HepG2 (cell line): ENCODE results near the gene ACADVL. TPM values are rescaled to one million over a fixed set of nuclear protein-coding genes. Genes with fewer than 3 reads are reported as not detected.
A peak's percentile ranks its signal among the peaks of the same experiment; 100 is the strongest.

Experiments used
- ATAD3A ChIP-seq: sonication (generic); formaldehyde crosslinking; IDR thresholded peaks from 2 replicates; pipeline ENCODE4 v1.4.0; 2020; ENCODE audit warnings: missing genetic modification reagents
- DDIT3 ChIP-seq: sonication (generic); formaldehyde crosslinking; IDR thresholded peaks from 2 replicates; pipeline ENCODE4 v1.4.0; 2020; ENCODE audit warnings: mild to moderate bottlenecking, missing genetic modification reagents
- EP300 ChIP-seq, 3 experiments: sonication (generic) in 1 of 3; formaldehyde crosslinking in 1 of 3; IDR thresholded peaks; 2 replicates each; pipeline versions ENCODE4 v1.5.1 to v1.6.1; 2011 to 2020; ENCODE audit warnings: low read depth in 2 of 3, low read length in 2 of 3, borderline replicate concordance in 1 of 3, improper control_type of control experiment in 1 of 3, mild to moderate bottlenecking in 1 of 3, missing genetic modification reagents in 1 of 3, moderate library complexity in 1 of 3
- FOXJ3 ChIP-seq: sonication (generic); formaldehyde crosslinking; IDR thresholded peaks from 2 replicates; pipeline ENCODE4 v1.4.0; 2020; ENCODE audit warnings: missing genetic modification reagents, mild to moderate bottlenecking, borderline replicate concordance
- MTA1 ChIP-seq: sonication (generic); formaldehyde crosslinking; IDR thresholded peaks from 2 replicates; pipeline ENCODE4 v1.4.0; 2020; ENCODE audit warnings: missing genetic modification reagents, mild to moderate bottlenecking, borderline replicate concordance
- MTF2 ChIP-seq: sonication (generic); formaldehyde crosslinking; IDR thresholded peaks from 2 replicates; pipeline ENCODE4 v1.5.0; 2020; ENCODE audit warnings: missing genetic modification reagents, borderline replicate concordance
- MXD4 ChIP-seq: IDR thresholded peaks from 2 replicates; pipeline ENCODE4 v1.6.1; 2016; ENCODE audit warnings: mild to moderate bottlenecking, missing biosample characterization, missing genetic modification reagents
- NFRKB ChIP-seq: fragments of 450-650 bp; IDR thresholded peaks from 2 replicates; pipeline ENCODE4 v1.6.1; 2017
- PBX3 ChIP-seq: sonication (generic); formaldehyde crosslinking; IDR thresholded peaks from 2 replicates; pipeline ENCODE4 v1.8.1; 2023; ENCODE audit warnings: missing genetic modification reagents, inconsistent platforms, borderline replicate concordance
- RAD51 ChIP-seq: fragments of 450-650 bp; IDR thresholded peaks from 2 replicates; pipeline ENCODE4 v1.6.1; 2016; ENCODE audit warnings: borderline replicate concordance
- RBM39 ChIP-seq: fragments of 200-400 bp; formaldehyde crosslinking; IDR thresholded peaks from one replicate; pipeline ENCODE4 v1.6.1; 2018; ENCODE audit warnings: antibody characterized with exemption, mild to moderate bottlenecking, low read depth, low read length; ENCODE audit not compliant: poor library complexity, severe bottlenecking
- SNAPC2 ChIP-seq: sonication (generic); formaldehyde crosslinking; IDR thresholded peaks from 2 replicates; pipeline ENCODE4 v1.8.1; 2022; ENCODE audit warnings: mild to moderate bottlenecking, missing genetic modification reagents
- U2AF2 ChIP-seq: fragments of 200-400 bp; formaldehyde crosslinking; IDR thresholded peaks from 2 replicates; pipeline ENCODE4 v1.6.1; 2017; ENCODE audit warnings: low read depth, mild to moderate bottlenecking, low read length
- ZBTB1 ChIP-seq: sonication (generic); formaldehyde crosslinking; IDR thresholded peaks from 2 replicates; pipeline ENCODE4 v1.4.0; 2020; ENCODE audit warnings: missing genetic modification reagents, borderline replicate concordance
- ZBTB4 ChIP-seq: sonication (generic); formaldehyde crosslinking; IDR thresholded peaks from 2 replicates; pipeline ENCODE4 v1.4.0; 2020; ENCODE audit warnings: missing genetic modification reagents, mild to moderate bottlenecking, borderline replicate concordance
- ZKSCAN8 ChIP-seq: IDR thresholded peaks from 2 replicates; pipeline ENCODE4 v1.6.1; 2016; ENCODE audit warnings: borderline replicate concordance, missing genetic modification reagents, missing compliant biosample characterization
- ZNF138 ChIP-seq: sonication (generic); formaldehyde crosslinking; IDR thresholded peaks from 2 replicates; pipeline ENCODE4 v1.5.0; 2020; ENCODE audit warnings: mild to moderate bottlenecking, low read depth, missing genetic modification reagents
- ZNF224 ChIP-seq: sonication (generic); formaldehyde crosslinking; IDR thresholded peaks from 2 replicates; pipeline ENCODE4 v1.5.0; 2020; ENCODE audit warnings: mild to moderate bottlenecking, missing genetic modification reagents
- ZNF225 ChIP-seq: sonication (generic); formaldehyde crosslinking; IDR thresholded peaks from 2 replicates; pipeline ENCODE4 v1.4.0; 2020; ENCODE audit warnings: mild to moderate bottlenecking, missing genetic modification reagents
- ZNF274 ChIP-seq: sonication (generic); formaldehyde crosslinking; IDR thresholded peaks from 2 replicates; pipeline ENCODE4 v1.5.1; 2020; ENCODE audit warnings: mild to moderate bottlenecking, missing genetic modification reagents
- ZNF276 ChIP-seq: sonication (generic); formaldehyde crosslinking; IDR thresholded peaks from 2 replicates; pipeline ENCODE4 v1.4.0; 2020; ENCODE audit warnings: mild to moderate bottlenecking, low read depth, missing genetic modification reagents
- ZNF446 ChIP-seq: sonication (generic); formaldehyde crosslinking; IDR thresholded peaks from 2 replicates; pipeline ENCODE4 v1.5.0; 2020; ENCODE audit warnings: mild to moderate bottlenecking, missing genetic modification reagents
- ZNF607 ChIP-seq: sonication (generic); formaldehyde crosslinking; IDR thresholded peaks from 2 replicates; pipeline ENCODE4 v1.5.1; 2020; ENCODE audit warnings: missing genetic modification reagents, mild to moderate bottlenecking, borderline replicate concordance
- polyA plus RNA-seq, 8 experiments: library from polyadenylated mRNA; depleted of rRNA in 3 of 8; stranded (reverse) in 7 of 8; unstranded in 1 of 8; fragments of >200 nt; fragmentation: Illumina TruSeq in 4 of 8; extraction: Trizol in 4 of 8; gene quantifications; 2 replicates each; pipeline versions ENCODE4 v1.2.1 to v1.2.3, GENCODE V29; 2011 to 2016; ENCODE audit warnings: low read depth in 4 of 8, missing spikeins in 1 of 8, mixed read lengths in 1 of 8; ENCODE audit not compliant: insufficient read depth in 1 of 8
- total RNA-seq, 5 experiments: library from RNA; depleted of rRNA; stranded (reverse); fragments of >200 nt; fragmentation: Illumina TruSeq; extraction: Trizol; gene quantifications; 2 replicates each; pipeline ENCODE4 v1.2.3, GENCODE V29; 2016; ENCODE audit warnings: low read depth in 1 of 5

ACADVL gene
- total and polyA plus RNA-seq, 2 of the 13 experiments (the other 11 are each of a cell fraction or from before 2014, with no cell fraction given): 219 to 412 TPM

GRCh38 chr17:7219812-7220592, at the start of gene ACADVL, which contains the start of gene DLG4 (continued):
- no peak for TF ChIP-seq ZKSCAN8 (CRISPR knock-in tag)
- TF ChIP-seq MTA1: 0 out of 2 replicates have a peak, but pooled peaks have one; percentile 36
- TF ChIP-seq ZNF225 (CRISPR knock-in tag): peak; percentile 86; the same call in 1 of the 2 replicates
- no peak for TF ChIP-seq SNAPC2
- no peak for TF ChIP-seq ATAD3A (CRISPR knock-in tag)
- TF ChIP-seq PBX3: no peak
- TF ChIP-seq ZNF224 (CRISPR knock-in tag): no peak
- TF ChIP-seq FOXJ3: no peak
- peak; percentile 61; the same call in 1 of the 2 replicates for TF ChIP-seq ZNF607 (CRISPR knock-in tag)
- no peak for TF ChIP-seq RBM39
- TF ChIP-seq ZNF446 (CRISPR knock-in tag): no peak
- no peak for TF ChIP-seq RAD51
- TF ChIP-seq MTF2 (CRISPR knock-in tag): no peak
- TF ChIP-seq ZNF274 (CRISPR knock-in tag): peak; percentile 88; the same call in 1 of the 2 replicates
- TF ChIP-seq NFRKB: no peak
- no peak for TF ChIP-seq ZBTB4 (CRISPR knock-in tag)
- TF ChIP-seq ZNF138 (CRISPR knock-in tag): 0 out of 2 replicates have a peak, but pooled peaks have one; percentile 10
- no peak for TF ChIP-seq ZNF276 (CRISPR knock-in tag)
- no peak for TF ChIP-seq U2AF2
- no peak for TF ChIP-seq ZBTB1 (CRISPR knock-in tag)
- no peak for TF ChIP-seq DDIT3 (CRISPR knock-in tag)
- no peak for TF ChIP-seq EP300 (IDR thresholded peaks at IDR 0.05; ENCODE audit: low read depth in 2 of 2, low read length in 2 of 2)
- TF ChIP-seq EP300 (CRISPR knock-in tag; IDR thresholded peaks at IDR 0.05; ENCODE audit: borderline replicate concordance): no peak
- peak; percentile 69 for TF ChIP-seq MXD4
